Measurements from ENCODE around the gene SPAG6. TPM values are rescaled to one million over a fixed set of nuclear protein-coding genes. Genes with fewer than 3 reads are reported as not detected.

The SPAG6 gene
- polyA plus RNA-seq, 1 experiment: not detected

GRCh38 chr10:22363305-22363704, 18.0 kb downstream of the SPAG6 start:
- ChIA-PET POLR2A (no interaction called here), CTCF (no interaction called here)
- no peaks in the 10 kb centered on the region for H3K27me3 ChIP-seq (ENCODE audit: control insufficient read depth, insufficient read depth, low read length)
- TF ChIP-seq CTCF (IDR thresholded peaks at IDR 0.05; ENCODE audit: insufficient read depth, low read depth, low read length): no peak
- no peak for DNase-seq (ENCODE audit: low read depth)
- H3K36me3 ChIP-seq (ENCODE audit: control insufficient read depth, insufficient read depth, low read length): no peaks in the 10 kb centered on the region
- H3K4me3 ChIP-seq (ENCODE audit: low read depth, low read length): no peak overlapping the region

- ChIA-PET CTCF (no interaction called here), POLR2A (no interaction called here)
- no peaks in the 10 kb centered on the region for H3K36me3 ChIP-seq (ENCODE audit: control insufficient read depth, insufficient read depth, low read length)
These were observed 19.3 kb downstream of the SPAG6 start for GRCh38 chr10:22364407-22365140.

GRCh38 chr10:22365233-22365632, 19.9 kb downstream of the SPAG6 start:
- CTCF ChIA-PET: no interaction called here

More at GRCh38 chr10:22364407-22365140, 19.3 kb downstream of the SPAG6 start:
- TF ChIP-seq CTCF (IDR thresholded peaks at IDR 0.05; ENCODE audit: insufficient read depth, low read depth, low read length): no peak
- Histone ChIP-seq H3K27me3 (ENCODE audit: control insufficient read depth, insufficient read depth, low read length) (no peaks in the 10 kb centered on the region), H3K4me3 (ENCODE audit: low read depth, low read length) (no peak overlapping the region)
- DNase-seq (ENCODE audit: low read depth): no peak

GRCh38 chr10:22365644-22366434, 20.5 kb downstream of the SPAG6 start:
- H3K27me3 ChIP-seq (ENCODE audit: control insufficient read depth, insufficient read depth, low read length): no peaks in the 10 kb centered on the region
- POLR2A ChIA-PET: no interaction called here
- DNase-seq (ENCODE audit: low read depth): no peak
- H3K4me3 ChIP-seq (ENCODE audit: low read depth, low read length): no peak overlapping the region
- no peaks in the 10 kb centered on the region for H3K36me3 ChIP-seq (ENCODE audit: control insufficient read depth, insufficient read depth, low read length)
- no peak for TF ChIP-seq CTCF (IDR thresholded peaks at IDR 0.05; ENCODE audit: insufficient read depth, low read depth, low read length)
- CTCF ChIA-PET: no interaction called here

More at GRCh38 chr10:22365233-22365632, 19.9 kb downstream of the SPAG6 start:
- Histone ChIP-seq H3K4me3 (ENCODE audit: low read depth, low read length) (no peak overlapping the region), H3K36me3 (ENCODE audit: control insufficient read depth, insufficient read depth, low read length) (no peaks in the 10 kb centered on the region), H3K27me3 (ENCODE audit: control insufficient read depth, insufficient read depth, low read length) (no peaks in the 10 kb centered on the region)
- TF ChIP-seq CTCF (IDR thresholded peaks at IDR 0.05; ENCODE audit: insufficient read depth, low read depth, low read length): no peak
- DNase-seq (ENCODE audit: low read depth): no peak
- POLR2A ChIA-PET: no interaction called here

- no peak for DNase-seq (ENCODE audit: low read depth)
- POLR2A ChIA-PET: no interaction called here
- CTCF ChIA-PET: interaction anchor here (0.7 kb wide), 1 partner anchor 23 kb away, joined by 3 read pairs; no protein-coding TSS in a partner anchor
- no peak overlapping the region for H3K4me3 ChIP-seq (ENCODE audit: low read depth, low read length)
- H3K36me3 ChIP-seq (ENCODE audit: control insufficient read depth, insufficient read depth, low read length): no peaks in the 10 kb centered on the region
- H3K27me3 ChIP-seq (ENCODE audit: control insufficient read depth, insufficient read depth, low read length): no peaks in the 10 kb centered on the region
- TF ChIP-seq CTCF (IDR thresholded peaks at IDR 0.05; ENCODE audit: insufficient read depth, low read depth, low read length): no peak
These were observed 21.1 kb downstream of the SPAG6 start for GRCh38 chr10:22366435-22366703.

Measured in BJ (cell line).